HepG2 (cell line): ENCODE results near the gene RPL41. TPM values are rescaled to one million over a fixed set of nuclear protein-coding genes. Genes with fewer than 3 reads are reported as not detected.

Experiments
- BCL6 ChIP-seq: IDR thresholded peaks from 2 replicates; pipeline ENCODE4 v1.6.1; 2016; ENCODE audit warnings: missing genetic modification reagents, missing compliant biosample characterization
- ETV5 ChIP-seq: IDR thresholded peaks from 2 replicates; pipeline ENCODE4 v1.6.1; 2018; ENCODE audit warnings: missing biosample characterization, missing genetic modification reagents, inconsistent platforms, borderline replicate concordance
- HMG20B ChIP-seq: conservative IDR thresholded peaks from 2 replicates; pipeline ENCODE4 v1.6.1; 2016; ENCODE audit warnings: missing genetic modification reagents, missing compliant biosample characterization
- HOXA9 ChIP-seq: sonication (generic); formaldehyde crosslinking; IDR thresholded peaks from 2 replicates; pipeline ENCODE4 v1.8.1; 2022; ENCODE audit warnings: missing genetic modification reagents, mild to moderate bottlenecking, moderate library complexity, borderline replicate concordance
- KAT7 ChIP-seq: IDR thresholded peaks from 2 replicates; pipeline ENCODE4 v1.6.1; 2018; ENCODE audit warnings: borderline replicate concordance, missing compliant biosample characterization
- MEIS1 ChIP-seq: sonication (generic); formaldehyde crosslinking; IDR thresholded peaks from 2 replicates; pipeline ENCODE4 v1.9.0; 2021; ENCODE audit warnings: mild to moderate bottlenecking, missing genetic modification reagents, moderate library complexity, borderline replicate concordance
- NFKBIZ ChIP-seq: IDR thresholded peaks from 2 replicates; pipeline ENCODE4 v1.6.1; 2018; ENCODE audit warnings: missing genetic modification reagents, missing compliant biosample characterization
- PHF21A ChIP-seq: sonication (generic); formaldehyde crosslinking; IDR thresholded peaks from 2 replicates; pipeline ENCODE4 v1.5.0; 2020; ENCODE audit warnings: mild to moderate bottlenecking, missing genetic modification reagents
- PITX1 ChIP-seq: sonication (generic); formaldehyde crosslinking; IDR thresholded peaks from 2 replicates; pipeline ENCODE4 v1.5.1; 2020; ENCODE audit warnings: mild to moderate bottlenecking, missing genetic modification reagents
- POGZ ChIP-seq: sonication (generic); formaldehyde crosslinking; IDR thresholded peaks from 2 replicates; pipeline ENCODE4 v1.4.0; 2020; ENCODE audit warnings: mild to moderate bottlenecking, missing genetic modification reagents
- RAD21 ChIP-seq: fragments of 450-650 bp; formaldehyde crosslinking; IDR thresholded peaks from 2 replicates; pipeline ENCODE4 v1.5.0; 2020; ENCODE audit warnings: mild to moderate bottlenecking
- RAD51 ChIP-seq: fragments of 450-650 bp; IDR thresholded peaks from 2 replicates; pipeline ENCODE4 v1.6.1; 2016; ENCODE audit warnings: borderline replicate concordance
- RNF2 ChIP-seq: fragments of 450-650 bp; conservative IDR thresholded peaks from 2 replicates; pipeline ENCODE4 v1.6.1; 2016; ENCODE audit warnings: low read depth
- SOX13 ChIP-seq, 3 experiments: fragments of 450-650 bp in 1 of 3; sonication (generic) in 1 of 3; formaldehyde crosslinking in 1 of 3; IDR thresholded peaks in 2 of 3; conservative IDR thresholded peaks in 1 of 3; 2 replicates each; pipeline versions ENCODE4 v1.5.0 to v1.6.1; 2016 to 2020; ENCODE audit warnings: antibody characterized with exemption in 1 of 3, mild to moderate bottlenecking in 1 of 3, missing compliant biosample characterization in 1 of 3, missing genetic modification reagents in 1 of 3, moderate library complexity in 1 of 3
- U2AF2 ChIP-seq: fragments of 200-400 bp; formaldehyde crosslinking; IDR thresholded peaks from 2 replicates; pipeline ENCODE4 v1.6.1; 2017; ENCODE audit warnings: low read depth, mild to moderate bottlenecking, low read length
- ZFP62 ChIP-seq: sonication (generic); formaldehyde crosslinking; IDR thresholded peaks from 2 replicates; pipeline ENCODE4 v1.4.0; 2020; ENCODE audit warnings: missing genetic modification reagents
- ZFP82 ChIP-seq: sonication (generic); formaldehyde crosslinking; IDR thresholded peaks from 2 replicates; pipeline ENCODE4 v1.5.1; 2020; ENCODE audit warnings: mild to moderate bottlenecking, missing genetic modification reagents, borderline replicate concordance
- ZNF572 ChIP-seq: sonication (generic); formaldehyde crosslinking; IDR thresholded peaks from 2 replicates; pipeline ENCODE4 v1.5.1; 2020; ENCODE audit warnings: mild to moderate bottlenecking, missing genetic modification reagents
- ZNF672 ChIP-seq: sonication (generic); formaldehyde crosslinking; IDR thresholded peaks from 2 replicates; pipeline ENCODE4 v1.8.1; 2022; ENCODE audit warnings: missing genetic modification reagents
- ZNF674 ChIP-seq: sonication (generic); formaldehyde crosslinking; IDR thresholded peaks from 2 replicates; pipeline ENCODE4 v1.5.0; 2020; ENCODE audit warnings: low read depth, mild to moderate bottlenecking, missing genetic modification reagents
- polyA plus RNA-seq, 8 experiments: library from polyadenylated mRNA; depleted of rRNA in 3 of 8; stranded (reverse) in 7 of 8; unstranded in 1 of 8; fragments of >200 nt; fragmentation: Illumina TruSeq in 4 of 8; extraction: Trizol in 4 of 8; gene quantifications; 2 replicates each; pipeline versions ENCODE4 v1.2.1 to v1.2.3, GENCODE V29; 2011 to 2016; ENCODE audit warnings: low read depth in 4 of 8, missing spikeins in 1 of 8, mixed read lengths in 1 of 8; ENCODE audit not compliant: insufficient read depth in 1 of 8
- total RNA-seq, 5 experiments: library from RNA; depleted of rRNA; stranded (reverse); fragments of >200 nt; fragmentation: Illumina TruSeq; extraction: Trizol; gene quantifications; 2 replicates each; pipeline ENCODE4 v1.2.3, GENCODE V29; 2016; ENCODE audit warnings: low read depth in 1 of 5
- TF ChIP-seq, protein P1 (sequence below): sonication (generic); formaldehyde crosslinking; IDR thresholded peaks from 2 replicates; pipeline ENCODE4 v1.4.0; 2020; ENCODE audit warnings: missing genetic modification reagents
- TF ChIP-seq, protein P2 (sequence below): sonication (generic); formaldehyde crosslinking; conservative IDR thresholded peaks from 2 replicates; pipeline ENCODE4 v1.4.0; 2020; ENCODE audit warnings: missing genetic modification reagents
- TF ChIP-seq, protein P3 (sequence below): sonication (generic); formaldehyde crosslinking; IDR thresholded peaks from 2 replicates; pipeline ENCODE4 v1.4.0; 2020; ENCODE audit warnings: missing genetic modification reagents
- TF ChIP-seq, protein P4 (sequence below): sonication (generic); formaldehyde crosslinking; IDR thresholded peaks from 2 replicates; pipeline ENCODE4 v1.8.1; 2023; ENCODE audit warnings: mild to moderate bottlenecking, missing genetic modification reagents

RPL41 gene
- total and polyA plus RNA-seq, 2 of the 13 experiments (the other 11 are each of a cell fraction or from before 2014, with no cell fraction given) = 4,012 to 7,670 TPM

DNA sequence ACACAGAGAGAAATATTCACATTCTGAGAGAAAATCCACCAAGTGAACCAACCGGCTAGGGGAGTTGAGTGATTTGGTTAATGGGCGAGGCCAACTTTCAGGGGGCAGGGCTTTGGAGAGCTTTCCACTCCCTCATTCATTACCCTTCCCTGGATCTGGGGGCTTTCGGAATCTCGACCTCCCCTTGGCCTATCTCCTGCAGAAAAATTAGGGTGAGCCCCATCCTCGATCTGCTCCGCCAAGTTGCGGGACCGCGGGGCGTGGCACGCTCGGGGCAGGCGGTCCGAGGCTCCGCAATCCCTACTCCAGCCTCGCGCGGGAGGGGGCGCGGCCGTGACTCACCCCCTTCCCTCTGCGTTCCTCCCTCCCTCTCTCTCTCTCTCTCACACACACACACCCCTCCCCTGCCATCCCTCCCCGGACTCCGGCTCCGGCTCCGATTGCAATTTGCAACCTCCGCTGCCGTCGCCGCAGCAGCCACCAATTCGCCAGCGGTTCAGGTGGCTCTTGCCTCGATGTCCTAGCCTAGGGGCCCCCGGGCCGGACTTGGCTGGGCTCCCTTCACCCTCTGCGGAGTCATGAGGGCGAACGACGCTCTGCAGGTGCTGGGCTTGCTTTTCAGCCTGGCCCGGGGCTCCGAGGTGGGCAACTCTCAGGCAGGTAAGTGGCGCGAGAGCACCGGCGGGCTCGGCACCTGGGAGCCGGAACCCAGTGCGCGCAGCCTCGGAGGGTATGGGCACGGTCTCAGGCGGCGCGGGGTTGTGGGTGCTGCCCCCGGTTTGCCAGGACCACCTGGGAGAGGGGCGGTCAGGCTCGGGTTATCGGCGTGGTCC, 36.5 kb upstream of the RPL41 start, which contains the start of gene ERBB3 (continued):
- TF ChIP-seq RNF2 (no peak), BCL6 (CRISPR knock-in tag) (0 out of 2 replicates have a peak, but pooled peaks have one; percentile 13), KAT7 (CRISPR knock-in tag) (no peak), ZNF674 (CRISPR knock-in tag) (no peak), ZFP62 (CRISPR knock-in tag) (no peak), RAD21 (CRISPR knock-in tag) (no peak; the same call in 1 of the 2 replicates), ZNF572 (CRISPR knock-in tag) (no peak), PHF21A (CRISPR knock-in tag) (no peak; the same call in 1 of the 2 replicates), ZFP82 (no peak; the same call in 1 of the 2 replicates), PITX1 (CRISPR knock-in tag) (no peak), POGZ (no peak; the same call in 1 of the 2 replicates), ETV5 (CRISPR knock-in tag) (no peak; the same call in 1 of the 2 replicates), SOX13 (IDR thresholded peaks at IDR 0.05) (no peak; the same call in 1 of the 2 replicates), SOX13 (CRISPR knock-in tag; conservative IDR thresholded peaks at IDR 0.05 in 1 of 2, IDR thresholded peaks at IDR 0.05 in 1 of 2) (peak in 1 of 2 experiments; percentile 65; a peak in 2 of 4 replicates), RAD51 (no peak), U2AF2 (no peak), HMG20B (CRISPR knock-in tag) (no peak), ZNF672 (no peak), MEIS1 (CRISPR knock-in tag) (no peak), NFKBIZ (no peak; the same call in 1 of the 2 replicates), HOXA9 (peak; percentile 62; the same call in 1 of the 2 replicates)
- TF ChIP-seq, protein P1, sequence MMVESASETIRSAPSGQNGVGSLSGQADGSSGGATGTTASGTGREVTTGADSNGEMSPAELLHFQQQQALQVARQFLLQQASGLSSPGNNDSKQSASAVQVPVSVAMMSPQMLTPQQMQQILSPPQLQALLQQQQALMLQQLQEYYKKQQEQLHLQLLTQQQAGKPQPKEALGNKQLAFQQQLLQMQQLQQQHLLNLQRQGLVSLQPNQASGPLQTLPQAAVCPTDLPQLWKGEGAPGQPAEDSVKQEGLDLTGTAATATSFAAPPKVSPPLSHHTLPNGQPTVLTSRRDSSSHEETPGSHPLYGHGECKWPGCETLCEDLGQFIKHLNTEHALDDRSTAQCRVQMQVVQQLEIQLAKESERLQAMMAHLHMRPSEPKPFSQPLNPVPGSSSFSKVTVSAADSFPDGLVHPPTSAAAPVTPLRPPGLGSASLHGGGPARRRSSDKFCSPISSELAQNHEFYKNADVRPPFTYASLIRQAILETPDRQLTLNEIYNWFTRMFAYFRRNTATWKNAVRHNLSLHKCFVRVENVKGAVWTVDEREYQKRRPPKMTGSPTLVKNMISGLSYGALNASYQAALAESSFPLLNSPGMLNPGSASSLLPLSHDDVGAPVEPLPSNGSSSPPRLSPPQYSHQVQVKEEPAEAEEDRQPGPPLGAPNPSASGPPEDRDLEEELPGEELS (CRISPR knock-in tag) = peak; percentile 84
- TF ChIP-seq, protein P2, sequence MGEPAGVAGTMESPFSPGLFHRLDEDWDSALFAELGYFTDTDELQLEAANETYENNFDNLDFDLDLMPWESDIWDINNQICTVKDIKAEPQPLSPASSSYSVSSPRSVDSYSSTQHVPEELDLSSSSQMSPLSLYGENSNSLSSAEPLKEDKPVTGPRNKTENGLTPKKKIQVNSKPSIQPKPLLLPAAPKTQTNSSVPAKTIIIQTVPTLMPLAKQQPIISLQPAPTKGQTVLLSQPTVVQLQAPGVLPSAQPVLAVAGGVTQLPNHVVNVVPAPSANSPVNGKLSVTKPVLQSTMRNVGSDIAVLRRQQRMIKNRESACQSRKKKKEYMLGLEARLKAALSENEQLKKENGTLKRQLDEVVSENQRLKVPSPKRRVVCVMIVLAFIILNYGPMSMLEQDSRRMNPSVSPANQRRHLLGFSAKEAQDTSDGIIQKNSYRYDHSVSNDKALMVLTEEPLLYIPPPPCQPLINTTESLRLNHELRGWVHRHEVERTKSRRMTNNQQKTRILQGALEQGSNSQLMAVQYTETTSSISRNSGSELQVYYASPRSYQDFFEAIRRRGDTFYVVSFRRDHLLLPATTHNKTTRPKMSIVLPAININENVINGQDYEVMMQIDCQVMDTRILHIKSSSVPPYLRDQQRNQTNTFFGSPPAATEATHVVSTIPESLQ (CRISPR knock-in tag) = no peak
- TF ChIP-seq, protein P3, sequence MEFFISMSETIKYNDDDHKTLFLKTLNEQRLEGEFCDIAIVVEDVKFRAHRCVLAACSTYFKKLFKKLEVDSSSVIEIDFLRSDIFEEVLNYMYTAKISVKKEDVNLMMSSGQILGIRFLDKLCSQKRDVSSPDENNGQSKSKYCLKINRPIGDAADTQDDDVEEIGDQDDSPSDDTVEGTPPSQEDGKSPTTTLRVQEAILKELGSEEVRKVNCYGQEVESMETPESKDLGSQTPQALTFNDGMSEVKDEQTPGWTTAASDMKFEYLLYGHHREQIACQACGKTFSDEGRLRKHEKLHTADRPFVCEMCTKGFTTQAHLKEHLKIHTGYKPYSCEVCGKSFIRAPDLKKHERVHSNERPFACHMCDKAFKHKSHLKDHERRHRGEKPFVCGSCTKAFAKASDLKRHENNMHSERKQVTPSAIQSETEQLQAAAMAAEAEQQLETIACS (CRISPR knock-in tag) = no peak
- TF ChIP-seq, protein P4, sequence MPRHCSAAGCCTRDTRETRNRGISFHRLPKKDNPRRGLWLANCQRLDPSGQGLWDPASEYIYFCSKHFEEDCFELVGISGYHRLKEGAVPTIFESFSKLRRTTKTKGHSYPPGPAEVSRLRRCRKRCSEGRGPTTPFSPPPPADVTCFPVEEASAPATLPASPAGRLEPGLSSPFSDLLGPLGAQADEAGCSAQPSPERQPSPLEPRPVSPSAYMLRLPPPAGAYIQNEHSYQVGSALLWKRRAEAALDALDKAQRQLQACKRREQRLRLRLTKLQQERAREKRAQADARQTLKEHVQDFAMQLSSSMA (CRISPR knock-in tag) = 0 out of 2 replicates have a peak, but pooled peaks have one; percentile 15
